Mesothelial cell of epicardium (in vitro differentiated cells): ENCODE data around the gene SYT9. TPM values are rescaled to one million over a fixed set of nuclear protein-coding genes. Genes with fewer than 3 reads are reported as not detected.
A peak's percentile ranks its signal among the peaks of the same experiment; 100 is the strongest.
"Not testable (repeated sequence)": the region's sequence is repeated elsewhere in the genome, so short reads cannot be mapped to it uniquely, and the experiment has no call there.

ENCODE experiments used
- DNase-seq, 2 experiments: peaks; one replicate each; pipeline ENCODE4 v3.0.0; 2021; ENCODE audit warnings: low spot score in 2 of 2; ENCODE audit not compliant: unreplicated experiment in 2 of 2
- H3K27ac Mint-ChIP-seq: 2 replicates; pipeline ENCODE4 v1.8.0; 2021; ENCODE audit warnings: mixed read lengths
- H3K27me3 Mint-ChIP-seq: 2 replicates; pipeline ENCODE4 v1.8.0; 2021; ENCODE audit warnings: low read depth, mixed read lengths
- H3K36me3 Mint-ChIP-seq: 2 replicates; pipeline ENCODE4 v1.8.0; 2021; ENCODE audit warnings: mixed read lengths
- H3K4me1 Mint-ChIP-seq: 2 replicates; pipeline ENCODE4 v1.8.0; 2021; ENCODE audit warnings: mixed read lengths
- H3K4me3 Mint-ChIP-seq: 2 replicates; pipeline ENCODE4 v1.8.0; 2021; ENCODE audit warnings: mild to moderate bottlenecking, moderate library complexity, mixed read lengths
- H3K9me3 Mint-ChIP-seq: 2 replicates; pipeline ENCODE4 v1.8.0; 2021; ENCODE audit warnings: mixed read lengths
- total RNA-seq: library from RNA; stranded (reverse); gene quantifications from 3 replicates; pipeline ENCODE4 v1.2.1, GENCODE V29; 2021
- TF ChIP-seq, protein P1 (sequence below): fragments of 200-600 bp; sonication (generic); IDR thresholded peaks from one replicate; pipeline ENCODE4 v1.5.0; 2021; ENCODE audit warnings: antibody characterized with exemption; ENCODE audit not compliant: unreplicated experiment

Gene SYT9
- total RNA-seq, 1 donor from 2014 or later = 3.7 TPM

DNA sequence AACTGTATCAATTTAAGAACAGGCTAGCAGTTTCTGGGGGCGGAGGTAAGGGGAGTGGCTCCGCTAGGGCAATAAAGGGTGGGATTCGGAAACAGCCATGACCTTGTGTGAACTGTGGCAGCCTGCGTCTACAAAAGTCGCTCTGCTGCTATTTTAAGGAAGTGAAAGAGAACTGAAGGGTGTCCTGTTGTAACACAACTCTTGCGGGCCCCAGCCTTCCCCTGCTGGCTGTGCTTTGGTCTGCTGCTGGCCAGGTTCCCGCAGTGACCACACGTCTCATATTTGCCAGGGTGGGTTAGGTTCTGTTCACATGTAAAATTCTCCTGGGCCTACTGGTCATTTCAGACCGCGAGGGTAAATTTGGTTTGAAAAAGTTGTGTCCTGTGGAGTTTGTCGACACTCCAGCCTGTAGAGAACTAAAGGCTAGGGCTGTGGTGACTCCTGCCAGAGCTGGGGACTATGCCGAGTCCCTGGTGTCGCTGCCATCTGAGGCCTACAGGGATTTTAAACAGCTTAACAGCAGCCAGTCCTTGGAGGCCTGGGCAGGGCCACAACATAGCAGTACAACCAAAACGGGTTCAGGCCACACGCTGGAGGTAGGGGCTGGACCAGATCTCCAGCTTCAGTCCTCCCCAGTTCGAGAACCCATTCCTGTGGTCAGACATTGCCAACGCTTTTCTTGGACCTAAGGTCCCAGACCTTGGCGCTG lies 261.0 kb downstream of the SYT9 start:
- no peak for DNase-seq
- H3K36me3 Mint-ChIP-seq = peaks cover 7% of the 10 kb centered on the region
- TF ChIP-seq, protein P1, sequence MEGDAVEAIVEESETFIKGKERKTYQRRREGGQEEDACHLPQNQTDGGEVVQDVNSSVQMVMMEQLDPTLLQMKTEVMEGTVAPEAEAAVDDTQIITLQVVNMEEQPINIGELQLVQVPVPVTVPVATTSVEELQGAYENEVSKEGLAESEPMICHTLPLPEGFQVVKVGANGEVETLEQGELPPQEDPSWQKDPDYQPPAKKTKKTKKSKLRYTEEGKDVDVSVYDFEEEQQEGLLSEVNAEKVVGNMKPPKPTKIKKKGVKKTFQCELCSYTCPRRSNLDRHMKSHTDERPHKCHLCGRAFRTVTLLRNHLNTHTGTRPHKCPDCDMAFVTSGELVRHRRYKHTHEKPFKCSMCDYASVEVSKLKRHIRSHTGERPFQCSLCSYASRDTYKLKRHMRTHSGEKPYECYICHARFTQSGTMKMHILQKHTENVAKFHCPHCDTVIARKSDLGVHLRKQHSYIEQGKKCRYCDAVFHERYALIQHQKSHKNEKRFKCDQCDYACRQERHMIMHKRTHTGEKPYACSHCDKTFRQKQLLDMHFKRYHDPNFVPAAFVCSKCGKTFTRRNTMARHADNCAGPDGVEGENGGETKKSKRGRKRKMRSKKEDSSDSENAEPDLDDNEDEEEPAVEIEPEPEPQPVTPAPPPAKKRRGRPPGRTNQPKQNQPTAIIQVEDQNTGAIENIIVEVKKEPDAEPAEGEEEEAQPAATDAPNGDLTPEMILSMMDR = no peak
- H3K27me3 Mint-ChIP-seq = no peaks in the 10 kb centered on the region
- H3K27ac Mint-ChIP-seq = peak overlapping the region; percentile 96
- H3K4me3 Mint-ChIP-seq = peak overlapping the region; percentile 86
- H3K9me3 Mint-ChIP-seq = no peaks in the 10 kb centered on the region
- peaks cover 52% of the 10 kb centered on the region for H3K4me1 Mint-ChIP-seq

DNA sequence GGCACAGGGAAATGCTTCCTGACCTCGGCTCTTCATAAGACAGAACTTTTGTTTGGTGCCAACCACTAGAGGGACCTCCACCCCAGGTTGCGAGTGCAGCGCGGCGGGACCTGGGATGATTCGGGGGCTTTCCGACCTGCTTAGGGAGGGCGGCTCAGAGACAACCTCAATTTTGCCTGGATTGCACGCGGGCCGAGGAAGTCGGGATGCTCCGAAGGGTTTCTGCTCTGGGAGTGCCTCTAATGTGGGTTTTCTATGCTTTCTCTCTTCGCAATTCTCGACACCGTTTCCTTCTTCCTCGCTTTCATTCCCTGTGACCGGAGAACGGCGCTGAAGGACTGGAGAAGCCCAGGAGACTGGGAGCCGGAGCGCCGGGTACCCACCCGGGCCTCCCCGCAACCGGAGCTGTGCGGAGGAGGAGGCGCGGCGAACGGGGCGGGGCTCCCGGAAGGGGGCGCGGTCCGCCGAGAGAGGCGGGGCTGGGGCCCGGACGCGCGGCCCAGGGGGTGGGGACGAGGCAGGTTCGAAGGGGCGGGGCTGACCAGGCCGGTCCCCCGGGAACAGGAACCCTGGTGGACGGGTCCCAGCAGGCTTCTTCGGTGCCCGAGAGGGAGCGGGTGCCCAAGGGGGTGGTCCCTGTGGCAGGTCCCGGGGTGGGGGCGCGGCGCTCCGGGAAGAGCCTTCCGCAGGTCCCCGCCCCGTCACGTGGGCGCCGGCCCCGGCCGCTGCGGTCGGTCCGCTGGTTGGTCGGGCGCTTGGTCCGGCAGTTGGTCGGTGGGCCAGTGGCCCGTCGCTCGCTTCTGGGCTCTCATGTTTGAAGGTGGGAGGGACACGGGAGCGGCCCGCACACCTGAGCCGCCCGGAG lies 261.8 kb downstream of the SYT9 start, which contains the start of gene PPFIBP2:
Gene PPFIBP2, plus strand, starts transcription at position 766 of the 865 bp plus-strand sequence. CDS start 35,477 bp downstream, outside the sequence.
- TF ChIP-seq, protein P1 = peak; percentile 63
- no peaks in the 10 kb centered on the region for H3K27me3 Mint-ChIP-seq
- peaks cover 52% of the 10 kb centered on the region for H3K4me1 Mint-ChIP-seq
- H3K4me3 Mint-ChIP-seq = peak within 1 kb of the TSS; percentile 86
- peak within 1 kb of the TSS; percentile 96 for H3K27ac Mint-ChIP-seq
- peak; percentile 77 to 91 for DNase-seq
- H3K9me3 Mint-ChIP-seq = peaks cover 5% of the 10 kb centered on the region
- peaks cover 10% of the 10 kb centered on the region for H3K36me3 Mint-ChIP-seq

DNA sequence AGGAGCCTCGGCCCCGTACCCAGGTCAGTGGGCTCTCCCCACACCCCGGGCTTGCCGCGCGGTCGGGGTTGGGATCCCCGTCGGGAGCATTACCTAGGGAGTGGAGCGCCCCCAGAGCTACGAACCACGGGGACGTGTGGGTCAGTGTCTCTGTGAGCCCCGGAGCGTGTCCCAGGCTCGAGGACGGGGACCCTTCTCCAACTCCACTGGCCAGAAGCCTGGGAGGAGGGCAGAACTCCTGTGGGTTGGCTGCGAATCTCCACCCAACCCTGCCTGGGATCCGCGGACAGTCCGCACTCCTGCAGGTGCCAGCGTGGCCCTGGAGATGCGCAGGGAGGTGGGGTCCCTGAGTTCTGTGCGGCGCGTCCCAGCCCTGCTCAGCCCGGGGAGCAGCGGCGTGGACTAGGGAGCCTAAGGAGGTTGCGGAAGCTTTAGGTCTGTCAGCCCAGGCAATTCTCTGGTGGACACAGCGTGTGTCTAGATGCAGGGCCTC lies 262.4 kb downstream of the SYT9 start:
- H3K36me3 Mint-ChIP-seq = peaks cover 17% of the 10 kb centered on the region
- H3K4me3 Mint-ChIP-seq = peak overlapping the region; percentile 86
- peaks cover 52% of the 10 kb centered on the region for H3K4me1 Mint-ChIP-seq
- peak overlapping the region; percentile 65 for H3K27ac Mint-ChIP-seq
- TF ChIP-seq, protein P1 = no peak
- peak in 1 of 2 experiments; percentile 32 for DNase-seq
- H3K27me3 Mint-ChIP-seq = no peaks in the 10 kb centered on the region
- peaks cover 8% of the 10 kb centered on the region for H3K9me3 Mint-ChIP-seq

DNA sequence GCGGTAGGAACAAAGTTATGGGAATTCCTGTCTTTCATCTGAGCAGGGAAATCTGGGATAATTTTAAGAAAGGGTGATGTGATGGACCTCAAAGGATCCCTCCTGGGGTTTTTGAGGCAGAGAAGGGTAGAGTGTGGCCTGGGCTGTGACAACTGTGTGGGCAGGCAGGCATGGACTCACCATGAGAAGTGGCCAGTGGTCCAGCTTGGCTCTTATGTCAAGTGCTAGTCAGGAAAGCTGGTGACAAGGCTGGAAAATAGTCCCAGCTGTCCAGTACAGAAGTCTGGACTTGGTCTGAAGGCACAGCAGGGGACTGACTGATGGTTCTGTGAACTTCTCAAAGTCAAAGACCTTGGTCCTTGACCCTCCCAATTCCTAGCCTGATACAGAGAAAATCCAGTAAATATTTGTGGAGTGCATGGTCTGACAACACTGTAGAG lies 263.8 kb downstream of the SYT9 start:
- Mint-ChIP-seq H3K27me3 (no peaks in the 10 kb centered on the region), H3K4me3 (peak overlapping the region; percentile 50), H3K9me3 (peaks cover 8% of the 10 kb centered on the region), H3K27ac (no peak overlapping the region), H3K4me1 (peaks cover 42% of the 10 kb centered on the region), H3K36me3 (peaks cover 18% of the 10 kb centered on the region)
- TF ChIP-seq, protein P1 = no peak
- no peak for DNase-seq

DNA sequence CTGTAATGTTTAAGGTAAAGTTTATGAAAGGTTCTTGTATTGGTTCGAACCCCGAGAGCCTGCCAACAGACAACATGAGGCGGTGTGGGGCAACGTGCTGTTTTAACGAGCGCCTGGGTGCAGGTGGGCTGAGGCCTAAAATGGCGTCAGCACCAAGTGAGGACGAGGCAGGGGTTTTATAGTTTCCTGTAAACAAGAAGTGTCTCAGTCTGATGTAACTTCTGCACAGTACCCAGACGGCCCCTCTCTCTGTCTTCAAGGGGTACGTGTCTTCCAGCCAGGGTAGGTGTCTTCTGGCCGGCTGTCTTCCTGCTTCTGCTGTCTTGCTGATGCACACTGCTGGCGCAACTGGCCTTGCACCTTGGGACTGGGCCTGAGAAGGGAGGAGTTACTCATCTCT lies 264.8 kb downstream of the SYT9 start:
- TF ChIP-seq, protein P1 = no peak

DNA sequence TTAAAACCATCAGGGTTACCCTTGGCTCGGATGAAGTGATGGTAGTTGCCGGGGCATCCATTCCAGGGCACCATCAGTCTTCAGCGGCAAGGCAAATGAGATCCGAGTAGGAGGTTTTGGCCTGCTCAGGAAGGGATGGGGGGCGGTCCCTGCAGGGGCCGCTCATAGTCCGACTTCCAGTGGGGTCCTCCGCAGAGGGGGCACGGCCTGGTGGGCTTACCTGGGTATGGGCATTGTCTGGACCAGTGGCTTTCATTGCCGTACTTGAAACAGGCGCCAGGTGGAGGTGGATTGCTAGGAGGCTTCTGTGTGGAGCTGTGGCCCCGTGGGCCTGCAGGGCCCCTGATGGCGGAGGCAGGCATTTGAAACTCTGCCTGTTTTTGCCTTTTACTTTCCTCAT lies 266.0 kb downstream of the SYT9 start:
- peaks cover 18% of the 10 kb centered on the region for H3K36me3 Mint-ChIP-seq
- not testable (repeated sequence) for H3K27me3 Mint-ChIP-seq, H3K4me3 Mint-ChIP-seq, DNase-seq, H3K27ac Mint-ChIP-seq, H3K9me3 Mint-ChIP-seq
- H3K4me1 Mint-ChIP-seq = peaks cover 32% of the 10 kb centered on the region

More for the DNA sequence above, 264.8 kb downstream of the SYT9 start:
- Mint-ChIP-seq H3K36me3 (peaks cover 18% of the 10 kb centered on the region), H3K4me1 (peaks cover 42% of the 10 kb centered on the region), H3K4me3 (peak overlapping the region; percentile 0), H3K9me3 (peaks cover 8% of the 10 kb centered on the region), H3K27me3 (no peaks in the 10 kb centered on the region), H3K27ac (no peak overlapping the region)
- DNase-seq = no peak
